Endothelial cell of umbilical vein (primary cell): ENCODE measurements around the gene TSG101.

ENCODE experiments used
- CTCF ChIP-seq, 2 donors: IDR thresholded peaks; 1 replicate in 1 of 2; 2 replicates in 1 of 2; pipeline ENCODE4 v1.5.1; 2011; ENCODE audit warnings: low read length in 2 of 2, mild to moderate bottlenecking in 2 of 2, moderate library complexity in 2 of 2, control low read depth in 1 of 2, inconsistent platforms in 1 of 2, low read depth in 1 of 2; ENCODE audit not compliant: insufficient read depth in 1 of 2; ENCODE audit errors: extremely low read depth in 1 of 2
- EZH2 ChIP-seq: IDR thresholded peaks from 2 replicates; pipeline ENCODE4 v1.6.1; 2012; ENCODE audit warnings: borderline replicate concordance, low read depth, mild to moderate bottlenecking, moderate library complexity, low read length, inconsistent platforms; ENCODE audit not compliant: severe bottlenecking
- FOS ChIP-seq: IDR thresholded peaks from 2 replicates; pipeline ENCODE4 v1.6.1; 2011; ENCODE audit warnings: mild to moderate bottlenecking, low read length, moderate library complexity, borderline replicate concordance; ENCODE audit not compliant: insufficient read depth
- GATA2 ChIP-seq: IDR thresholded peaks from 2 replicates; pipeline ENCODE4 v1.7.0; 2011; ENCODE audit warnings: low read depth, mild to moderate bottlenecking, moderate library complexity, mixed read lengths, low read length; ENCODE audit not compliant: insufficient read length, insufficient read depth
- JUN ChIP-seq: IDR thresholded peaks from 2 replicates; pipeline ENCODE4 v1.6.1; 2011; ENCODE audit warnings: borderline replicate concordance, low read depth; ENCODE audit not compliant: insufficient read length, insufficient read depth
- MYC ChIP-seq: IDR thresholded peaks from one replicate; pipeline ENCODE4 v1.6.1; 2011; ENCODE audit warnings: mild to moderate bottlenecking, low read depth, low read length
- POLR2A ChIP-seq: IDR thresholded peaks from 2 replicates; pipeline ENCODE4 v1.6.1; 2012; ENCODE audit warnings: low read depth, mild to moderate bottlenecking, control low read depth, low read length
- POLR2AphosphoS5 ChIP-seq: IDR thresholded peaks from 2 replicates; pipeline ENCODE4 v1.6.1; 2012; ENCODE audit warnings: low read depth, mild to moderate bottlenecking, control low read depth, low read length, moderate library complexity; ENCODE audit not compliant: insufficient read depth
- TF ChIP-seq, protein P1 (sequence below): IDR thresholded peaks from 2 replicates; pipeline ENCODE4 v1.6.1; 2011; ENCODE audit not compliant: insufficient read depth, insufficient read length

DNA sequence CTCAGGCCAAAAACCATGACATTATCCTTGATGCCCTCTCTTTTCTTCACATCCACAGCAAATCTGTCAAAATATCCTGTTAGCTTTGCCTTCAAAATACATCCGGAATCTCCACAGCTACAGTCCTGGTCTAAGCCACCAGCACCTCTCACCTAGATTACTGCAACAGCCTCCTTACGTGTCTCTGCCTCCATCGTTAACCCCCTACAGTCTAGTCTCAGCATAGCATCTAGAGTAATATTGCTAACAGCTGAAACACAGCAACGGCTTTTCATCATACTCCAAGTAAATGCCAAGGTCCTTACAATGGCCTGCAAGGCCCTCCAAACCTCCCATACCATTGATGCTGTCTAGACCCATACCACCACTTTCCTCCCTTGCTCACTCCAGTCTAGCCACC is 4.4 kb downstream of the TSG101 start:
- no peak for TF ChIP-seq CTCF (IDR thresholded peaks at IDR 0.05; ENCODE audit: extremely low read depth in 1 of 2, insufficient read depth in 1 of 2, low read depth in 1 of 2, low read length in 2 of 2)
- TF ChIP-seq POLR2A, result no peak
- no peak for TF ChIP-seq FOS
- no peak for TF ChIP-seq POLR2AphosphoS5
- TF ChIP-seq, protein P1, sequence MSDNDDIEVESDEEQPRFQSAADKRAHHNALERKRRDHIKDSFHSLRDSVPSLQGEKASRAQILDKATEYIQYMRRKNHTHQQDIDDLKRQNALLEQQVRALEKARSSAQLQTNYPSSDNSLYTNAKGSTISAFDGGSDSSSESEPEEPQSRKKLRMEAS, result no peak
- no peak for TF ChIP-seq EZH2
- no peak for TF ChIP-seq JUN
- no peak for TF ChIP-seq GATA2
- no peak for TF ChIP-seq MYC
